GM19438 (cell line): Measurements from ENCODE around the gene HPSE.
"Not testable (repeated sequence)": the region's sequence is repeated elsewhere in the genome, so short reads cannot be mapped to it uniquely, and the experiment has no call there.

Experiments used
- ATAC-seq: cut with Tn5 transposase; IDR thresholded peaks from one replicate; pipeline ENCODE4 v1.9.1; 2021; ENCODE audit warnings: low read depth; ENCODE audit not compliant: unreplicated experiment

Gene HPSE

DNA sequence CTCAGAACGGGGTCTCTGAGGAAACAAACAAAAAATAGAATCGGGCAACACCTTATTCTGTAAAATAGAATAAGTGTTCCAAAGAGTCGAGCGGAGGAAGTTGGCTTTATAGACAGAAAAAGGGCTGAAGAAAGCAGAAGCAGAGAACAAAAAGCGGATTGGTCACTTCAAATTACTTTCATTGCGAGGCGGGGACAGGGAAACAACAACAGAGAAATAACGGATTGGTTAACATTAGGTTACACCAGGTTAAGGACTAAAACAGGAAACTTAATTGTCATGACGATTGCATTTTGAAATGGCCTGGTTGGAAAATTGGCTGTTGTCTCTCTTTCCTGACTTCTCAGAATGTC is 49.6 kb downstream of the HPSE start:
- ATAC-seq = no peak

DNA sequence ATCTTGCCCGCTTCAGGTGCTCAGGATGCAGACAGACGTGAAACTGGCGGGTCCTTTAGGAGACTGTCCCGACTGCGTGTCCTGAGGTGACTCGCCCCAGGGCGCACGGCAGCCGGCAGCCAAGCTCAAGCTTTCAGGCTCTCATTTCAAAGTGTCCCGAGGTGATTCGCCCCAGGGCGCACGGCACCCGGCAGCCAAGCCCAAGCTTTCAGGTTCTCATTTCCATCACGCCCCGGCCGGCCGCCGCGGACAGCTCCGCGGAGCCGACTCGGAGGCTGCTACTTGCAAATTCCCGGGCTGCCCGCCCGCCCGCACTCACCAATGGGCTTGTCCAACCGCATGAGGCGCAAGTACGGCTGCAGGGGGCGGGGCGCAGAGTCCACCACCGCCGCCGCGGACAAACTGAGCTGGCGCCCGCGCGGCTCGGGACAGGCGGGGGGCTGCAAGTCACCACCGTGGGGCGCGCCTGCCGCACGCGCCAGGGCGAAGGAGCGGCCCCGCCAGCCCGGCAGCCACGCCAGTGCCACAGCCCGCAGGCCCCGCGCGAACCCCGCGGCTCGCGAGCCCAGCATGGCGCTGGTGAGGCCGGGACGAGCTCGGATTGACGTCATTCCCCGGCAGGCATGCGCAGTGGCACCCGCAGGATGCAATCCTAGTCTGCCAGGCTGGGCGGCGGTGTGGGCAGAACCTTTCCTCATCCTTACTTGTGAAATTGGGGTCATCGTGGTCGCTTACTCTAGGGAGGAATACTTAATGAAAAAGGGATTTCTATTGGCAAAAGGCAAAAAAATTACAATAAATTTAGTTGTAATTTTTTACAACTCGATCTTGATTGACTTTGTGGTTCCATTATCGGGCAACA is 50.2 kb downstream of the HPSE start, which contains the start of gene COQ2:
COQ2 (minus strand) TSS at position 606 of the 862 bp plus-strand sequence; CDS start at position 572, 34 bp downstream.
- peak; percentile 88 for ATAC-seq

DNA sequence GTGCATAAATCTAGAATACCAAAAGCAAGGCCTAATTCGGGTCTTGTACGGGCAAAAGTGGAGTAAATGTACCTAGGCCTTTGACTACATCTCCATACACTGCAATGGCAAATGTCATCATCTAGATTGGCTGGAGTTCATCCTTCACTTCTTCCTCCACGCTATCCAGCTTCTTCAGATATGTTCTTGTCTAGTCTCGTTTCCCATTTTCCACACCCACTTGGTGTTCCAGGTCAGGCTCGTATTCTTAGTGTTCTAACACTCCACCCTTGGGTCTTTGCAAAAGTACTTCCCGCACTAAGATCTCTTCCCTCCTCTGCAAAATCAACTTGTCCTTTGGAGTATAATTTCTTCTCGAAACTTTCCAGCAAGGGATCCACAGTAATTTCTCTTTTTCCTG is 51.5 kb downstream of the HPSE start:
- ATAC-seq = no peak

DNA sequence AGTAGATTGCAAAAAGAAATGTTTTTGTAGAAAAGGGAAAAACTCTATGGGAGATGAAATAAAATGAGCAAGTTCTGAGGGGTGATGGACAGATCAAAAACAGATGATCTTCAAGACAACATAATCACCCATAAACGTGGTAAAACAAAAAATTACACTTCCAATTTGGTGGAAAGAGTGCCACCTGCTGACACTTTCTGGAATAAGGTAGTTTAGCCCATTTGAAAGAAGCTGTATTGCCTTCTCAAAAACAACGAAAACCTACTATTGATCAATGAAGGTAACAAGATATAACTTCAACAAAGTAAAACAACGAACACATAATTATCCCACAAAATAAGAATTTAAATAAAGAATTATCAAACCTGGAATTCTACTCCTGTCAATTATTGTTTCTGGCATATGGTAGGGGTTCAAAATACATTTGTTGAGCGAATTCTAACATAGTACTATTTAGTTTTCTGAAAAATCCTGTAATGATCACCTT is 52.6 kb downstream of the HPSE start:
- no peak for ATAC-seq

DNA sequence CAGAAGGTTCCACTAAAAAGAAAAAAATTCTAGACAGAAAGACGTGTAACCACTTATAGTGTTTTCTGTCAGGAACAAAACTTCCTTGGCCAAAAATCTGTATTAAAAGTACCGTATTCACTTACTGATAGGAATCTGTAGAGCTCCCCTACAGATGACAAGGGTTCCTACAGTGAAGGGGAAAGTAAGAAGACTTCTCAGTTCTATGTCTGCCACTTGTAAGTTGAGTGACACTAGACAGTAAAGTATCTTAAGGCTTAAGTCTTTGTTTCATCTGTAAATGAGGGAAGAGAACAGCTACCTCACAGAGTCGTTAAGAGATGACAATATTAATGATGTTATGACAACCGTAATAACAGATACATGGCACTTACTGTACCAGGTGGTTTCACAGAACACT is 53.3 kb downstream of the HPSE start:
- ATAC-seq = no peak

DNA sequence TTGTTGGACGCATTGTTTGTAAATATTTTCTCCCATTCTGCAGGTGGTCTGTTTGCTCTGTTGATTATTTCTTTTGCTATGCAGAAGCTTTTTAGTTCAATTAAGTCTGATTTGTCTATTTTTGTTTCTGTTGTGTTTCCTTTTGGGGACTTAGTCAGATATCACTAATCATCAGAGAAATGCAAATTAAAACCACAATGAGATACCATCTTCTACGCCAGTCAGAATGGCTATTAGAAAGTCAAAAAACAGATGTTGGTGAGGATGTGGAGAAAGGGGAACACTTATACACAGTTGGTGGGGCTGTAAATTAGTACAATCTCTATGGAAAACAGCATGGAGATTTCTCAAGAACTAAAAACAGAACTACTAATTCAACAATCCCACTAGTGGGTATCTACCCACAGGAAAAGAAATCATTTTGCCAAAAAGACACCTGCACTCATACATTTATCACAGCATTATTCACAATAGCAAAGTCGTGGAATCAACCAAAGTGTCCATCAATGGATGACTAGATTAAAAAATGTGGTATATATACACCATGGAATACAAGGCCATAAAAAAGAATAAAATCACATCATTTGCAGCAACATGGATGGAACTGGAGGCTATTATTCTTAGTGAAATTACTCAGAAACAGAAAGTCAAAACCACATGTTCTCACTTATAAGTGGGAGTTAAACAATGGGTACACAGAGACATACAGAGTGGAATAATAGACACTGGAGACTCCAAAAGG is 58.2 kb downstream of the HPSE start:
- ATAC-seq = peak; percentile 56

DNA sequence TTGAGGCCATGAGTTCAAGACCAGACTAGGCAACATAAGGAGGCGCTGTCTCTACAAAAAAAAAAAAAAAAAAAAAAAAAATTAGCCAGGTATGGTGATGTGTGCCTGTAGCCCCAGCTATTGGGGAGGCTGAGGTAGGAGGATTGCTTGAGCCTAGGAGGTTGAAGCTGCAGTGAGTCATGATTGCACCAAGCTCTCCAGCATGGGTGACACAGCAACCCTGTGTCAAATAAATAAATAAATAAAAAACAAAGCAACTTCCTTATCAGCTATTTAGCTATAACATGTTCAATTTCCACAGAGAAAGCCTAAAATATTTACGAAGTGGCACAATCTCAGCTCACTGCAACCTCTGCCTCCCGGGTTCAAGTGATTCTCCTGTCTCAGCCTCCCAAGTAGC is 60.7 kb downstream of the HPSE start:
- ATAC-seq = not testable (repeated sequence)

DNA sequence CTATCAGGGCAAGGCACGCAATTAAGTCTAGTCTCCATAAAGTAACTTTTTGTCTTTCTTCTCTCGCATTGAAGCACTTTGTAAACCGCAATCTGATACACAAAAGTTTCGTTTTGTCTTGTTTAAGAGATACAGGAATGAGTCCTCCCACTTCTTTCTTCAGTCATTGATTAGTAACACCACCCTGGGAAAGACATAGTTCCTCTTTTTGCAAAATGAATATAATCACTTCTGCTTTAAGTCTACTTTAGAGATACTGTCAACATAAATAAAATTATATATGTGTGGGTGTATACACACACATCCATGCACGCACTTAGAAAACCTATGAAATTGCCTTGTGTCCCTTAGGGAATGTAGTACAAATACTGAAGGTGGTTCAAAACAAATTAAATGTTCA is 61.7 kb downstream of the HPSE start:
- peak; percentile 76 for ATAC-seq

DNA sequence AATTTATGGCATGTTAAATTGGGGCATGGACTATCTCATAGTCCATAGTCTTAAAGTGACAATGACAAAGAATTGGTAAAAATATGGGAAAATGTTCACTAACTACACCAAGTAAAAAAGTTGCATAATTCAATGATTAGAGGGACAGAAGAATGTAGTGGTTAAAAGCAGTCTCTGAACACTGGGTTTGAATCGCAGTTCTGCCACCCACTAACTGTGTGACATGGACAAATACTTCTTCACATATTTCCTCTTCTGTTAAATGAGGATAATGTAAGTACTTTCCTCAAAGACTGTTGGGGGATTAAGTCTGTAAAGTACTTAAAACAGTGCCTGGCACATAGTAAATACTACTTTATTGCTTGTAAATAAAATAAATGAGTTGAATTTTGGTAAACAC is 65.4 kb downstream of the HPSE start:
- ATAC-seq = no peak

DNA sequence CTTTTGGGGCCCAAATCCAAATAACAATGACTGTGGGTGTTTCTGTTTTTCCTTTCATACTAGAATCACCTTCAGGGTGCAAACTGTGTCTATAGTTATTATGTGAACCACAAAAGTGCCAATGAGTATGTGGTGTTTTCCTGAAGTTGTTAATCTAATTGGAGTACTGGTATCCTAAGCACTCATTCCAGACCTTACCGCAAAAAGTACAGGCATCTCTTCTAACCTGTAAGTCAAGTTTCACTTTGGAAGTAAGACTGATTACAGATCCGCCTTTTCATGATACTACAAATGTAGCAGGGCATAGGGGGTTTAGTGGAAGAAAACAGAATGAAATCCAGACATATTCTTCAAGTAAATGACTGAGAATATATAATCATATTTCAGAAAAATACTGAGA is 66.2 kb downstream of the HPSE start:
- no peak for ATAC-seq

DNA sequence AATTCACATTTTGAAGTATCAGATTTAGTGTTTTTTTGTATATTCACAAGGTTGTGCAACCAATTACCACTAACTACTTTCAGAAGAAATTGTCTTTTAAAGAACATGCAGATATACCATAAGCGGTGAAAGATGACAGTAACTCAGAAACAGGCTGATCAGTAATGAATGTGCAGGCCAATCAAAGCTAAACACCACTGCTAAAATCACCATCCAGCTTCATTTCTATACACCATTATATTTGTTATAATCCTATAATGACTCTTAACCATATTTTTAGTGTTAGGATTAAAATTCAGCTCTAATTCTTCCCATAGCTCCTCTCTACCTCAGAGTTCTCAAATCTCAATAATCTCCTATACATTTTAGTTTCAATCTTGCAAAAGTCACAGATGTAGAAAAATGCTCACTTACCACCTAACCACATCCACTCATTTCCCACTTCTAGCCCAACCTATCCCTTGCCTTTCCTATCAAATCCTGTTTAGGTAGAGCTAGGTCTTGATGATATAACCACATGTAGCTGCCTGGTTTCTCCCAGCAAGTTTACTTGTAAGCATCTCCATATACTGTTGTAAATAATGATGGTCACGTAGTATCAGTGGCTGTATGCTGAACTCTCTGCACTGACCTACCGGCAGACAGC is 66.7 kb downstream of the HPSE start:
- no peak for ATAC-seq

DNA sequence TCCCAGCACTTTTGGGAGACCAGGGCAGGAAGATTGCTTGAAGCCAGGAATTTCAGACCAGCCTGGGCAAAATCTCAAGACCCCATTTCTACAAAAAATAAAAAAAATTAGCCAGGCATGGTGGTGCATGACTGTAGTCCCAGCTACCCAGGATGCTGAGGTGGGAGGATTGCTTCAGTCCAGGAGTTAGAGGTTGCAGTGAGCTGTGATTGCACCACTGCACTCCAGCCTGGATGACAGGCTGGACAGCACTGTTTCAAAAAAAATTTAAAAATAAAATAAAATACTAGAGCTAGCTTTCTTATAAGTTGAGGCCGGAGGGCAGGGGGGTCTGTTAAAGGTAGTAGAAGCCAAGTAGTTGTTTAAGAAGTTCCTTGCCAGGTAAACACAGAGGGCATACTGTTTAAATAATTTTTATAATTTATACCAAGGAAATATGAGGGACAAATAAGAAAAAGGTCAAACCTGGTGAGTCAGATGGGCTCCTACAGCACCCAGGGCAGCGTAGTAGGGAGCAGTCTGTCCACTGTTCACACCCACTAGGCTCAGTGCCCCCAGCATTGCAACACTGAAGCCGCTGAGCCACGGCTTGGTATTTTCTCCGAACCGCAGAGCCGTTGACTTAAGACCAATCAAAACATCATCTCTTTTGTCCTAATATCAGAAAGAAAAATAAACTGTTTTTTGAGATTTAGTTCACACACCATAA is 67.4 kb downstream of the HPSE start:
- ATAC-seq = no peak

DNA sequence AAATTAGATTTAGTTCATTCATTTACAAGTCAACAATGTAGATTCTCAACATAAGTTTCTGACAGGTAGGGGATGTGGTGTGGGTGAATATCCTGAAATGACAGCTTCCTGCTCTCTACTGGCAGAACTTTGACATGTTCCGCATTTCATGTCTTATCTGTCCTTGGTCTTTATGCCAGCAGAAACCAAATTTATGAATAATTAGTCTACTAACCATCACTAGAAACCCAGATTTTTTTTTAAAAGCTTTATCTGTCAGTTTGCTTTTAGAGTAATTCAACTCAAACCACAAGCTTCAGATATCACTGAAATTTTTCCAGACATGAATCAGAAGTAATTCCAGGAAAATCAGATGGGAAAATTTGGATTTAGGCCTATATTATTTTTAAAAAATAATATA is 68.0 kb downstream of the HPSE start:
- no peak for ATAC-seq

DNA sequence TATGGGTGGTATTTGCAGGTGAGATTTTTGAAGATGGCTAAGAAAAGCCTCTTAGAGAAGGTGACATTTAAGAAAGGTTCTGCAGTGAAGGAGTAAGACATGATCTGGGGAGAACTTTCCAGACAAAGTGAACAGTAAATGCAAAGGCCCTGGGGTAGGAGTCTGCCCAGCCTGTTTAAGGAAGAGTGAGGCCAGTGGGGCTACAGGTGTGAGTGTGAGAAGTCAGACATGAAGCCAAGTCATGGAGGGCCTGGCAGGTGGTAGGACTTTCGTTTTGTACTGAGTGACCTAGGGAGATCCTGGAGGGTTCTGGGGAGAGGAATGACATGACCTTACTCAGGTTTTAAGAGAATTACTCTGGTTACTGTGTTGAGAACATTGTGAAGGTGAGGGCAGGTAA is 71.5 kb downstream of the HPSE start:
- no peak for ATAC-seq

DNA sequence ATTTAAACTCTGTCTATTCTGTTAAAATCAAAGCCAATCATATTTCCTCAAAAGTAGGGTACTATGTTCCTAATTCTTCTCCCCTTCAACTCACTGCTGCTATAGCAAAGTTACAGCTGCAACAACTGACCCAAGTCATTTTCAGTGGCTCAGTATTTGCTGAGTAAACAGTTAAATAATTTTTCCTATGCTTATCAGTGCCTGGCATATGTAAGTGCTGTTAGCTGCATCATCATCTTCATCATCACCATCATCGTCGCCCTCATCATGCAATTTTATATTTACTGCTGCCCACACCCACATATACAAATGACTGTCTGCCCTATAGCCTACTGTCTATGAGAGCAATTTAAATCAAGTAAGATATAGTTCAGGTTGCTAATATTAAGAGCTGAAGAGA is 72.0 kb downstream of the HPSE start:
- ATAC-seq = no peak

DNA sequence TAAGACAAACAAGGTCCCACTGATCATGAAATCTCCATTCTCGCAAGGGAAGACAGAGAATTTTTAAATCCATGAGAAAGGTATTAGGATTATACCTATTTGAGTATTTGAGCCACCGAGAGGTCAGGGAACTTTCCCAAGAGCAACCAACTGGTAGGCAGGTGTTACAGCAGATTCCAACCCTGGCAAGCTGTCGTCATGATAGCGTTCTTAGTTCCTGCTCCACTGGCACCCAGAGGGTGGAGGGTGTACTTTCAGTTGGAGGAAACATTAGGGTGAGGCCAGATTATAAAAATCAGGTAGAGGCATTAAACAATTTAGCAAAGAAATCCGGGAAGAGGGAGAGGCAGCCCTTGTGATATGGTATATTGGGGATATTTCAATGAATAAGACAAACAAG is 73.3 kb downstream of the HPSE start:
- no peak for ATAC-seq

DNA sequence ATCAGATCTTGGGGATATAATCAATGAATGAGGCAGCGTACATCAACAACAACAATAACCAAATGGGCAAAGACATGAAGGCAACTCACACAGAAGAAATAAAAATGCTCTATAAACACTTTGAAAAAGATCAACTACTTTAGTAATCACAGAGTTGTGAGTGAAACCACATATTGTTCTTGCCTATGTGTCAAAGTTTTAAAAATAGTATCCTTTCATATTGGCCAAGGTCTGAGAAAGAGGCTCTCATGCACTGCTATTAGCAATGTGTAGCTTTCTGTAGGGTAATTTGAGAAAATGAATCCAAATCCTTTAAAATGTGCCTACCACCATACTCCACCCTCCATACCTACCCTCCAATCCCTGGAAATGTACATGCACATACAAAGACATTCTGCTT is 75.1 kb downstream of the HPSE start:
- no peak for ATAC-seq

DNA sequence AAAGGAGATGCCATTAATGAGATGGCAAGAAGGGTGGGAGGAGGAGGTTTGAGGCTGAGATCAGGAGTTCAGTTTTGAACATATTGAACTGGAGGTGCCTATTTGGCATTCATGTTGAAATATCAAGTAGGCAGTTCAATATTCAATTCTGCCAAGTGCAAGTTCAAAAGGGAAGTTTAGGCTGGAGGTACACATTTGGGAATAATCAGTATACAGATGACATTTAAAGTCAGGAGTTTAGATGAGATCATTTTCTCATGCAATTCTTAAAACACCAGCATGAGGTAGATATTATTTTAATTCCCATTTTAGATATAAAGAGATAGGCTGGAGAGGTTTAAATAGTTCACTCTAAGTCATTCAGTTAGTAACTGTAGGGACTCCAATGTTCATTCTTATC is 76.2 kb downstream of the HPSE start:
- no peak for ATAC-seq

DNA sequence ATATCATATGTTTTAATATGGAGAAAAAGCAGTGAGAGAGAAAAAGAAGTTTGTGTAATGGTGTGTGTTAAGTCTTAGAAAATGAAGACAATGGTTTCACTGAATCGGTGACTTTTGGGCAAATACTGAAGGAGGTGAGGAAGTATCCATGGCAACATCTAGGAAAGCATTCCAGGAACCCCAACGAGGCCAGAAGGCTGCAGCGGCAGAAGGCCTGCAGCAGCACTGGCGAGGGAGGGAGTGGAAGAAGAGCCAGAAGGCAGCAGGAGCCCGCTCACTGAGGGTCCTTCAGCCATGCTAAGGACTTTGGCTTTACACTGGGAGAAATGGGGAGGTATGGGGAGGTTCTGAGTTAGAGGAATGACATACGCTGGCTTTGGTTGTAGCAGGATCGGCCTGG is 76.8 kb downstream of the HPSE start:
- ATAC-seq = no peak

DNA sequence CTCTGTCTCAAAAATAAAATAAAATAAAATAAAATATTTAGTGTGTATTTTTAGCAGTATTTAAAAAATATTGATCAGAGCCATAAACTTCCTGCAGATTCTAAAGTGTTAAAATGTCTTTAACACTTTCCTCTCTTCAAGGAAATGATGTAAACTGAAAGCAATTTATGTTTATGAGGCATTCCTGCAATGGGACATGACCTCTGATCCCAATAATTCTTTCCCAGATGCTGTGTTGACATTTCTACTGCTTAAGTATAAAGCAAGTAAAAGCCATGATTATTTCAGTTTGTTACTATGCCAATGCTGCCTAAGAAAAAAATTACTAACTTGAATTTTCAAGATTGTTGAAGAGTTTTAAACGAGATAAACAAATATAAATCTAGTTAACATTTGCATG is 79.1 kb downstream of the HPSE start:
- ATAC-seq = no peak
